GM19455 (cell line): ENCODE results near the gene GOLGA6L6.
"Not testable (repeated sequence)": the region's sequence is repeated elsewhere in the genome, so short reads cannot be mapped to it uniquely, and the experiment has no call there.

ENCODE experiments used
- ATAC-seq: cut with Tn5 transposase; IDR thresholded peaks from one replicate; pipeline ENCODE4 v1.9.1; 2021; ENCODE audit not compliant: unreplicated experiment

The GOLGA6L6 gene, protein sequence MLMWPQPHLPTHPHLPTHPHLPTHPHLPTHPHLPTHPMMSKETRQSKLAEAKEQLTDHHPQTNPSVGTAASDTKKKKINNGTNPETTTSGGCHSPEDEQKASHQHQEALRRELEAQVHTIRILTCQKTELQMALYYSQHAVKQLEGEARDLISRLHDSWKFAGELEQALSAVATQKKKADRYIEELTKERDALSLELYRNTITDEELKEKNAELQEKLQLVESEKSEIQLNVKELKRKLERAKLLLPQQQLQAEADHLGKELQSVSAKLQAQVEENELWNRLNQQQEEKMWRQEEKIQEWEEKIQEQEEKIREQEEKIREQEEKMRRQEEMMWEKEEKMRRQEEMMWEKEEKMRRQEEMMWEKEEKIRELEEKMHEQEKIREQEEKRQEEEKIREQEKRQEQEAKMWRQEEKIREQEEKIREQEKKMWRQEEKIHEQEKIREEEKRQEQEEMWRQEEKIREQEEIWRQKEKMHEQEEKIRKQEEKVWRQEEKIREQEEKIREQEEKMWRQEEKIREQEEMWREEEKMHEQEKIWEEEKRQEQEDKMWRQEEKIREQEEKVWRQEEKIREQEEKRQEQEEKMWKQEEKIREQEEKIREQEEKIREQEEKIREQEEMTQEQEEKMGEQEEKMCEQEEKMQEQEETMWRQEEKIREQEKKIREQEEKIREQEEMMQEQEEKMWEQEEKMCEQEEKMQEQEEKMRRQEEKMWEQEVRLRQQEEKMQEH

DNA sequence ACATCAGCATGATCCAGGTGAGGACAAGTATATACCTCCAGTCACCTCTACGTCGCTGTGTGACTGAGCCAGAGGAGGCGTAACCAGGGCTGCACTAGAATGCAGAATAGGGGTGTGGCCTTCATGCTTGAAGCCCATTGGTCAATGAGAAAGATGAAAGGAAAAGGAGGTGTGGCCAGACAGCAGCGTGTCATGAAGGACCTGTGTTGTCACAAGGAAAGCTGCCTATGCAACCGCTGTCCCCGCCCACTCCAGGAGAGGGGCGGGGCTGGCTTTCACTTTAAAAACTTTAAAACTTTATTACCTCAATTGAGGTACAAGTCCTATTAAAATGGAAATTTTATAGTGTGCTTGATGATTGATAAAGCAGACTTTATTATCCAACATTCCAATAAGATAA, at the start of gene GOLGA6L6:
TSS of gene GOLGA6L6 (minus strand) at position 101 of the 400 bp plus-strand sequence. CDS start at position 10, 91 bp downstream.
- ATAC-seq, result not testable (repeated sequence)

DNA sequence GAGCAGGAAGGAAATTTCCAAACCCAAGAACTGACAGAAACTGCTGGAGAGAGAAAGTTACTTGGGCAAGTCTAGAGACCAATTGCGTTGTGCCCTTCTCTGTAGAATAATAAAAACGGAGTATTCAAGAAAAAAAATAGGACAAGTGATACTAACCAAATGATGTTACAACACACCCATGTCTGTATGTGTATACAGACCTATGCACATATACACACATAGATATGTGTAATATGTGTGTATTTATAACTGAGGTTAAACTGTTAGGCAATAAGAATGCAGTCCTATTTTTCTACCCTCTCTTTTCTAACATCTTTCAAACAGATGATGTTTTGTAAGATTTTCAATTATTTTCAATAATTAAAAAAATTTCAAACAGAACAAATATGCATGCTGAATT, 48.5 kb upstream of the GOLGA6L6 start:
- not testable (repeated sequence) for ATAC-seq

DNA sequence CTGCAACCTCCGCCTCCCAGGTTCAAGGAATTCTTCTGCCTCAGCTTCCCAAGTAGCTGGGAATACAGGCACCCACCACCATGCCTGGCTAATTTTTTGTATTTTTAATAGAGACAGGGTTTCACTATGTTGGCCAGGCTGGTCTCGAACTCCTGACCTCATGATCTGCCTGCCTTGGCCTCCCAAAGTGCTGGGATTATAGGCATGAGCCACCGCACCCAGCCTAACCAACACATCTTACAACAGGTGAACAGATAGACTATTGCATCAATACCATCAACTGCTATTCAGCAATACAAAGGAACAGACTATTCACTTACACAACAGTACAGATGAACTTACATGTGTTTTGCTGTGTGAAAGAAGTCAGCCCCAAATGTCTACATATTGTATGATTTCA, 45.2 kb upstream of the GOLGA6L6 start:
- ATAC-seq, result not testable (repeated sequence)

DNA sequence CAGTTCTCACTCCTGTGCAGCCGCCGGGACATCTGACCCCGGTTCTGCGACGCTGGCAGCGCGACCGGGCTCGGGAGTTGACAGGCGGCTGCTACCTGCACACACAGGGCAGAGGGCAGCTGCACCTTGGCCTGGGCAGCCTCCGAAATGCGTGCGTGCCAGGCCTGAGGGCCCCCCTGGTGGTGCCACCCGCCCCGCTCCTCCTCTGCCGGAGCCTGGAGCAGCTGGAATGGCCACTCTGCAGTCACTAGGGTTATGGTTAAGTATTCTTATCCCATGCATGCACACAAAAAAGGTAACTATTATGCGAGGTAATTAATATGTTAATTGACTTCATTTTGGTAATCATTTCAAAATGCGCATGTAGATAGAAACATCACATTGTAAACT, 41.1 kb upstream of the GOLGA6L6 start:
- not testable (repeated sequence) for ATAC-seq

DNA sequence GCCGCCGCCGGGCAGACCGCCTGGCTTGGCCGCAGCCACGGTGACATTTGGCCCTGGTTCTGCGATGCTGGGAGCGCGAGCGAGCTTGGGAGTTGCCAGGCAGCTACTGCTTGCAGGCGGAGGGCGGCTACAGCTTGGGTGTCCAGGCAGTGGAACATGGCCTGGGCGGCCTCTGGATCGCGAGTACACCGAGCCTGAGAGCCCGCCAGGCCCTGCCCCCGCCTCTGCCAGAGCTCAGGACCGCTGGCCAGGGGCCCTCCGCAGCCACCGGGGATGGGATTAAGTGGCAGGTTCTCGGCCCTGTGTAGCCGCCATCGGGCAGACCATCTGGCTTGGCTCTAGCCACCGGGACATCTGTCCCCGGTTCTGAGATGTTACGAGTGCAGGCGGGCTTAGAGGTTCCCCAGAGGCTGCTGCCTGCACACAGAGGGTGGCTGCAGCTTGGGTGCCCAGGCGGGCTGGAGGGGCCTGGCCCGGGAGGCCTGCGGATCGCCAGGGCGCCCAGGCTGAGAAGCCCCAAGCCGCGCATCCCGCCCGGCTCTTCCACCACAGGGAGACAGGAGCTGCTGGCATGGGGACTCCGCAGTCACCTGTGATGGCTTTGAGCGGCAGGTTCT, 40.6 kb upstream of the GOLGA6L6 start:
- not testable (repeated sequence) for ATAC-seq

DNA sequence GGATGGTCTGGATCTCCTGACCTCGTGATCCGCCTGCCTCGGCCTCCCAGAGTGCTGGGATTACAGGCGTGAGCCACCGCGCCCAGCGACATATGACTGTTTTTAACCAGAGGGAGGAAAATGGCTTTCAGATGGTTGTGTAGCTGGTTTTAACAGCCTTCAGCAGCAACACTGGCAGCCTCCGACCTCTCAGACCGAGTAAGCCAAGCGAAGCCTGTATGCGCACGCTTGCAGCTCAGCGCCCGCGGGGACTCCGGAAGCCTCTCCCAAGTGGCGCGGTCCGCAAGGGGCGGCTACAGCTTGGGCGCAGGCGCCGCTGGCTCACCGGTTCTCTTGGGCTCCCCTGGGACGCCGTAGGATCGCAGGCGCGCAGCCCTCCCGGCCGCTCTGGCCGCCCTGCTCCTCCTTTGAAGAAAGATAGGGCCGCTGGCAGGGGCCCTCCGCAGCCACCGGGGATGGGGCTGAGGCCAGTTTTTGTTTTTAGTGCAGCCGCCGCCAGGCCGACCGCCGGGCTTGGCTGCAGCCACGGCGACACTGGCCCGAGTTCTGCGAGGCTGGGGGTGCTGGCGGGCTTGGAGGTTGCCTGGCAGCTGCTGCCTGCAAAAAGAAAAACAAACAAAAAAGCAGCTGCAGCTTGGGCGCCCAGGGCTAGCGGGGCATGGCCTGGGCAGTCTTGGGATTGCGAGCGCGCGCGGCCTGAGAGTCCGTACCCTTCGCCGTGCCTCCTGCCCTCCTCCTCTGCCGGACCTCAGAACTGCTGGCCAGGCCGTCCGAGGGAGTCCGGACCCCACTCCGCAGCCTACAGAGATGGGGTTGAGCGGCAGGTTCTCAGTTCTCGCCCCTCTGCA, 39.9 kb upstream of the GOLGA6L6 start:
- not testable (repeated sequence) for ATAC-seq

DNA sequence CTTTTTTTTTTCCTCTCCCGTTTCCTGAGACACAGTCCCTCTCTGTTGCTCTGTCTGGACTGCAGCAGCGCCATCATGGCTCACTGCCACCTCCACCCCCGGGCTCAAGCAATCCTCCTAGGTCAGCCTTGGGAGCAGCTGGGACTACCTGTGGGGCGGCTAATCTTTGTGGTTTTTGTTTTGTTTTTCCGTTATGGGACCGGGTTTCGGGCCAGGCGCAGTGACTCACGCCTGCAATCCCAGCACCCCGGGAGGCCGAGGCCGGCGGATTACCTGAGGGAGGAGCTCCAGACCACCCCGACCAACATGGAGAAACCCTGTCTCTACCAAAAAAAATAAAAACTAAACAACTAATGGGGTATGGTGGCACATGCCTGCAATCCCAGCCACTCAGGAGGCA, 38.1 kb upstream of the GOLGA6L6 start:
- ATAC-seq, result not testable (repeated sequence)

DNA sequence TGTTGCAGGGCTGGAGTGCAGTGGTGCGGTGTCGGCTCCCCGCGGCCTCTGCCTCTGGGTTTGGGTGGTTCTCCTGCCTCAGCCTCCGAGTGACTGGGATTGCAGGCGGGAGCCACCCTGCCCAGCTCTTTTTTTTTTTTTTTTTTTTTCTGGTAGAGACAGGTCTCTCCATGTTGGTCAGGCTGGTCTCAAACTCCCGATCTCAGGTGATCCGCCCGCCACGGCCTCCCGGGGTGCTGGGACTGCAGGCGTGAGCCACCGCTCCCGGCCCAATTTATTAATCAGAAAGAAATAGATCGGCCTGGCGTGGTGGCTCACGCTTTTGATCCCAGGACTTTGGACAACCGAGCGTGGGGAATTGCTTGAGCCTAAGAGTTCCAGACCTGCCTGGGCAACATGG, 9.7 kb upstream of the GOLGA6L6 start:
- not testable (repeated sequence) for ATAC-seq

DNA sequence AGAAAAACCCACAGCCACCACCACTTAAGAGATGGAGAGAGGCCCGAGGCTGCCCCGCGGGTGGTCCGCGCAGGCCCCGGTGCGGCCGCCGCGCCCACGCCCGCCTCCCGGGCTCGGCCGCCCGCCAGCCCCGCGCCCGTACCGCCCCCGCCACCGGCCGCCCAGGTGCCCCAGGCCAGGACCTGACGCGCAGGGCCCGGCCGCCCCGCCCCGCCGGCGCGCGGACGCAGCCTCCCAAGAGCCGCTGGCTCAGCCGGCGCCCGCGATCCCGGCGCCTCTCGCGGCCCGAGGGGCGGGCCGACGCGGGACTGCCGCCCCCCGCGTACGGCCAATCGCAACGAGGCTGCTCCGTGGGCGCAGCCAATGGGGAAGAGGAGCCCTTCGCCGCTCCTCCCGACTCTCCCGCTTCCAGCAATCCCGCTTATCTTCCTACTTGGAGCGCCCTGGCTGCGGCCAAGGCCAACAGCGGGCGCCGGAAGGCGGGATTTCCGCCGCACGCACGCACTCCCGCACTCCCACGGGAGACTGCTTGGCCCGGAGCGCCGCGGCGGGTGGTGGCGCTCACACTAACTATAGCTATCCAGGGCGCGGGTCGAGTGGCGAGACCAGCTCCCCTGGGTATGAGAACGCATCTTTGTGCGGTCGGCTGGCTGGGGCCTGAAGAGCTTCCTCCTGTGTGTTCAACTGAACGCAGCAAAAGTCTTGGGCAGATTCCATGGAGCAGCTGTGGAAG, 35.5 kb downstream of the GOLGA6L6 start:
- ATAC-seq, result not testable (repeated sequence)

DNA sequence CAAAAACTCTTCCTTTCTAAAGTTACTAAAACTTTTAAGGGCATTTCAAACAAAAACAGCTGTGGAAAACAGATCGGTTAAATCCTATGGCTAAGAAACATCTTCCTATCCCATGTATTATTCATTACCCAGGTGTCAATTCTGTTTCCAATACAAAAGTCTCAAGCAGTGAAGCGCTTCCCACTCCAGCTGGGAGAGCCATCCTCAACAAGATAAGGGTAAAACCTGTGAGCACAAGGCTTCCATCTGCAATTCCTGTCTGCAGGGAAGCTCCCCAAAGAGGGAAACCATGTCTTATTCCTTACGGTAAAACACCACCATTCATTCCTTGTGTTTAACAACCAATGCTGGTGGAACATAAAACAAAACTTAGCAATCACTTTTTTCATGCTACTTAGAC, 38.8 kb downstream of the GOLGA6L6 start:
- ATAC-seq, result not testable (repeated sequence)

DNA sequence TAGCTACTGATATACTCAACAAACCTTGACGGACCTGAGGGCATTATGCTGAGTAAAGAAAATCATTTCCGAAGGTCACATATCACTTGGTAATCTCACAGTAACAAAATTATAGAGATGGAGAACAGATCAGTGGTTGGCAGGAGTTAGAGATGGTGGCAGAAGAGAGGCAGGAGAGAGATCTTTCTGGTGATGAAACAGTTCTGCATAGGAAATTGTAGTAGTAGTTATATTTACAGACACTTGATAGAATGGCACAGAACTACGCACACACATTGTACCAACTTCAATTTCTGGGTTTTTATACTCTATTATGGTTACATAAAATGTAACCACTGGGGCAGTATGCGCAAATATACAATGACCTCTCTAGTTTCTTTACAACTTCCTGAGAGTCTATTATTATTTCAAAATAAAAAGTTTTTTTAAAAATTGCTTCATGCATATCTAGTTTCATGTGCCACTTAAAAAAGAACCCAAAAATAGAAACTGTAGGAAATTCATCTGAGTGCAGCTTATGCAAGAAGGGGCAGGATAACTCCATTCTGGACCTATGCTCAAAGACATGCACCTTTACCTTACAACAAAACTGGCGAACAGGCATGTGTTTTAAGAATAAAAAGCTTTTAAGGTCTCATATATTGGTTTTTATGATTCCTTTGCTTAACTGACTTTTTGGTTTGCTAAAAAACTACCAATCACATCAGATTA, 39.9 kb downstream of the GOLGA6L6 start:
- ATAC-seq, result not testable (repeated sequence)

DNA sequence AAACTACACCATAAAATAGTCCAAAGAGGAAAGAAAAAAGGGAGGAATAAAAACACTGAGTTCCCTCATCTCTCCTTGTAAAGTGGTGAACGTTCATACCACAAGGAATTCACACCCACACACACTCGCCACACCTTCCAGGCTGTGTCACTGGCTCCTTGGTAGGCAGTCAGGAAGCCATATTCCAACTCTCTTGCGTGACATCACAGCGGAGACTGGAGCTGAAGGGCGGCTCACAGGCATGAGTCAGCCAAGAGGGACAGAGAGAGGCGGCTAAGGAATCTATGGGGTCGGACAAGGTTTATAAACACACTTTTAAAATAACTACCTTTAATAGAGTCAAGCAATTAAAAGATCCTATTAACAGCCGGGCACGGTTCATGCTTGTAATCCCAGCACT, 43.8 kb downstream of the GOLGA6L6 start:
- ATAC-seq, result not testable (repeated sequence)

DNA sequence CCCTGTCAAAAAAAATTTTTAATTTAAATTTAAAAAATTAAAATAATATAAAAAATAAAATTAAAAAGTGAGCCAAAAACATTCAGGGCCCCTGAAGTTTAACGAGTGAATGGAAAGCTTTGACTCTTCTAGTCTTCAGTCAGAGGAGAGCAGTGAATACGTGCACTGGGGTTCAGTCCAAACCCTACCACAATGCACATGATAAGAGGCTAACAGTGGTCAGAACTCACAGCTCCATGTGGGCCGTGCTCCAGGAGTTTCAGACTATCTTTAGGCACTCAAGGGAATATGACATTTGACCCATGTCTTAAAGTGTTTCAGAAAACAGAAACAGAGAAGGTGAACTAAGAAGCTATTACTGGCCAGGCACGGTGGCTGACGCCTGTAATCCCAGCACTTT, 48.6 kb downstream of the GOLGA6L6 start:
- ATAC-seq, result not testable (repeated sequence)

DNA sequence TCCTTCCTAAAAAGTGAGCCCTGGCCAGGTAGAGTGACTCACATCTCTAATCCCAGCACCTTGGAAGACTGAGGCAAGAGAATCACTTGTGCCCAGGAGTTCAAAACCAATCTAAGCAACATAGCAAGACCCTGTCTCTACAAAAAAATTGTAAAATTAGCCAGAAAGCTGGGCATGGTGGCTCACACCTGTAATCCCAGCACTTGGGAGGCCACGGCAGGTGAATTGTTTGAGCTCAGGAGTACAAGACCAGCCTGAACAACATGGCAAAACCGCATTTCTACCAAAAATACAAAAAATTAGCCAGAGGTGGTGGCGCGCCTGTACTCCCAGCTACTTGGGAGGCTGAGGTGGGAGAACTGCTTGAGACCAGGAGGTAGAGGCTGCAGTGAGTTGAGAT, 49.0 kb downstream of the GOLGA6L6 start:
- ATAC-seq, result not testable (repeated sequence)

DNA sequence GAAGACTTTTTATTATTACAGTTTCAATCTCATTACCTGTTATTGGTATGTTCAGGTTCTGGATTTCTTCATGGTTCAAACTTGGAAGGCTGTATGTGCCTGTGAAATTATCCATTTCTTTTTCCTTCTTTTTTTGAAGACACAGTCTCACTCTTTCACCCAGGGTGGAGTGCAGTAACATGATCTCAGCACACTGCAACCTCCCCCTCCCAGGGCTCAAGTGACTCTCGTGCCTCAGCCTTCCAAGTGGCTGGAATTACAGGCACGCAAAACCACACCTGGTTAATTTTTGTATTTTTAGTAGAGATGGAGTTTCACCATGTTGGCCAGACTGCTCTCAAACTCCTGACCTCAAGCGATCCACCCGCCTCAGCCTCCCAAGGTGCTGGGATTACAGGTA, 52.3 kb downstream of the GOLGA6L6 start:
- ATAC-seq, result not testable (repeated sequence)
